HG02798 (cell line): Measurements from ENCODE around the gene ELOB.

Source experiments
- ATAC-seq: cut with Tn5 transposase; IDR thresholded peaks from one replicate; pipeline ENCODE4 v1.9.1; 2021; ENCODE audit warnings: mild to moderate bottlenecking; ENCODE audit not compliant: unreplicated experiment, poor library complexity

Gene ELOB

DNA sequence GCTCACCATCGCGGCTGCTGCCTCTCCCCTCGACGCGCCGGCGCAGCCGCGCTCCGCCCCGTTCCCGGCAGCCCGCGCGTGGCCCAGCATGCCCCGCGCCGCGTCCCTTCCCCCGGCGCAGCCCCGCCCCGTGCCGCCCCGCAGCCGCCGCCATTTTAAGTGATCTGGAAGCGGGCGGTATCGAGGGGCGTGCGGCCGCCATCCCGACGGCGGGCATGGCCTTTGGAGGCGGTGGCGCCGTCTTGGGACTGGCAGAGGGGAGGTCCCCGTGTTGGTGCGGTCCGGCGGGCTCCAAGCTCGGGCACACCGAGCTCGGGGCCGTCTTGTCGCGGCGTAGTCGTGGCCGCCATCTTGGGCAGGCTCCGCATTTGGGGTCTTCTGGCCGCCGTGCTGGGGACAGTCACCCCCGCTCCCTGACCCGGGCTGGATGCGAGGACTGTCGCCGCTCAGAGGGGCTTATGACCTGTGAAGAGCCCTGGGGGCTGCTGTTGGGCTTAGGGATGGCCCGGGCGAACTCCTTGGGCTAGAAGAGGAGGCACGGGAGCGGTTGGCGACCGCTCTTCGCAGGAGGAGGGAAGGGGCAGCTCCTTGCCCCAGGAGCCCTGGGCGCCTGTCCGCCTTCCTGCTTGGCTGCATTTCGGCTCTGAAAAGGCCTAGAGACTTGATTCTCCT is at the start of gene ELOB:
Gene ELOB (minus strand): TSS at position 50 of the 672 bp plus-strand sequence. CDS start 41 bp downstream, at position 9.
- peak; percentile 85 for ATAC-seq

GRCh38 chr16:2825906-2826305 is 48.8 kb upstream of the ELOB start:
- ATAC-seq = no peak

- no peak for ATAC-seq
Measured at GRCh38 chr16:2825049-2825742, 48.1 kb upstream of the ELOB start.

DNA sequence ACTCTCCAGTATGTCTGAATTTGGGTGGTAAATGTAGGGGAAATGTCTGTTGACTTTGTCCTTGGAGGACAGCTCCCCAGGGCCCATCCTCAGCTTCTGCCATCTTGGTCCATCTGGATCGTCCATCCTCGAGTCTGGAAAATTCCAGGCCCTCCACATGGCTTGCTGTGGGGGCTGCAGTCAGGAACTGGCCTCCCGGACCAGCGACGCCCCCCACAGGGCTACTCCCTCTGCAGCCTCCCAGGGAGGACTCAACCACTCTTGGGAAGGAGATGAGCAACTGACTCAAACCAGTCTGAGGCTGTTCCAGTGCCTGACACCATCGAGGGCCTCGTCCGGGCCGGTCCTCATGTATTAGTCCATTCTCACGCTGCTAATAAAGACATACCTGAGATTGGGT is 47.5 kb upstream of the ELOB start:
- no peak for ATAC-seq

DNA sequence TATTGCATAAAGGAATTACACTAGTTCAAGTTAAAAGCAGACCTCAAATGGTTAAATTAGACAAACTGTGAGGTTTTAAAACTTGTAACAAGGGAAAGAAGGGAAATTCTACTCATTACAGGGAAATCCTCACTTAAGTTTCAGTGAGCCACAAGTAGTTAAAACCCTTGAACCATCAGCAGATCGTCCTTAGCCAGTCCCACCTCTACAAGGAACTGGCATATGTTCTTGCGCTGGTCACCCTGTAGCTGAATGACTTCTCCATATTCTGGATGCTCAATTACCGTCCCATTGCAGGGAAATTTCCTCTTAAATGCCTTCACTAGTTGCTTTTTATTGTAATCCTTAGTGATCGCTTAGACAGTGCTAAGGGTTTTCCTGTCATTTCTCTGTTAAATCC is 45.4 kb upstream of the ELOB start:
- ATAC-seq = no peak

GRCh38 chr16:2822158-2822495 is 45.0 kb upstream of the ELOB start:
- ATAC-seq = no peak

DNA sequence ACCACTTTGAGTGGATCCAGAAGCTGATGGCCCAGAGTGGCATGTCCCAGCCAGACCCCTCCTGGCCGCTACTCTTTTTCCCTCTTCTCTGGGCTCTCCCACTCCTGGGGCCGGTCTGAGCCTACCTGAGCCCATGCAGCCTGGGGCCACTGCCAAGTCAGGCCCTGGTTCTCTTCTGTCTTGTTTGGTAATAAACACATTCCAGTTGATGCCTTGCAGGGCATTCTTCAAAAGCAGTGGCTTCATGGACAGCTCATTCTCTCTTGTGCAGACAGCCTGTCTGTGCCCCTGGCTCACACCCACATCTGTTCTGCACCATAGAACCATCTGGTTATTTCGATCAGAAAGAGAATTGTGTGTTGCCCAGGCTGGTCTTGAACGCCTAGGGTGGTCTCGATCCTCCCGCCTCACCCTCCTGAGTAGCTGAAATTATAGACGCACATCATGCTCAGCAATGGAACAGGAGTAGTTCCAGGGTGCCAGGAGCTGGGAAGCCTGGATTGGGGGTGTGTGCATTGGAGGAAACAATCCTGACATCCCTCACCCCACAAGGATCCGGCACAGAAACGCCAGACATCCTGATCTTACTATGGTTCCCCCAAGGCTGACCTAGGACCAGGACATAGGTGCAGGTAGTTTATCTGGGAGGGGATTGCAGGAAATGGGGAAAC is 44.5 kb upstream of the ELOB start:
- ATAC-seq = no peak

DNA sequence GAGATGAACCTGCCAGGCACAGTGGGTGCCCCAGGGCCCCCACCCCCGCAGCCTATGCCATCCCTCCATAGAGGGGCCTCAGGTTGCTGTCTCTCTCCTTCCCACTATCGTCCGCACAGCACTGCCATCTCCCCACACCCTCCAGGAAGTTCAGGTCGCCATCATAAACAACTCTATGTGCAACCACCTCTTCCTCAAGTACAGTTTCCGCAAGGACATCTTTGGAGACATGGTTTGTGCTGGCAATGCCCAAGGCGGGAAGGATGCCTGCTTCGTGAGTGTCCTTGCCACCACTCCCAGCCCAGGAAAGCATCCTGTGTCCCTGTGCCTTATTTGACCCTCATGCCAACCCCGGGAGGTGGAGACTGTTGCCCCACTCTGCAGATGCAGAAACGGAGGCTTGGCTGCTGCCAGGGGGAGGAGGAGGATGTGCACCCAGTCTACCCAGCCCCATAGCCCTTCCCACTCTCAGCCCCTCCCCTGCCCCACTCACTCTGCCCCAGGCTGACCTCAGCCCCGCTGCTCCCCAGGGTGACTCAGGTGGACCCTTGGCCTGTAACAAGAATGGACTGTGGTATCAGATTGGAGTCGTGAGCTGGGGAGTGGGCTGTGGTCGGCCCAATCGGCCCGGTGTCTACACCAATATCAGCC is 43.9 kb upstream of the ELOB start:
- ATAC-seq = no peak

DNA sequence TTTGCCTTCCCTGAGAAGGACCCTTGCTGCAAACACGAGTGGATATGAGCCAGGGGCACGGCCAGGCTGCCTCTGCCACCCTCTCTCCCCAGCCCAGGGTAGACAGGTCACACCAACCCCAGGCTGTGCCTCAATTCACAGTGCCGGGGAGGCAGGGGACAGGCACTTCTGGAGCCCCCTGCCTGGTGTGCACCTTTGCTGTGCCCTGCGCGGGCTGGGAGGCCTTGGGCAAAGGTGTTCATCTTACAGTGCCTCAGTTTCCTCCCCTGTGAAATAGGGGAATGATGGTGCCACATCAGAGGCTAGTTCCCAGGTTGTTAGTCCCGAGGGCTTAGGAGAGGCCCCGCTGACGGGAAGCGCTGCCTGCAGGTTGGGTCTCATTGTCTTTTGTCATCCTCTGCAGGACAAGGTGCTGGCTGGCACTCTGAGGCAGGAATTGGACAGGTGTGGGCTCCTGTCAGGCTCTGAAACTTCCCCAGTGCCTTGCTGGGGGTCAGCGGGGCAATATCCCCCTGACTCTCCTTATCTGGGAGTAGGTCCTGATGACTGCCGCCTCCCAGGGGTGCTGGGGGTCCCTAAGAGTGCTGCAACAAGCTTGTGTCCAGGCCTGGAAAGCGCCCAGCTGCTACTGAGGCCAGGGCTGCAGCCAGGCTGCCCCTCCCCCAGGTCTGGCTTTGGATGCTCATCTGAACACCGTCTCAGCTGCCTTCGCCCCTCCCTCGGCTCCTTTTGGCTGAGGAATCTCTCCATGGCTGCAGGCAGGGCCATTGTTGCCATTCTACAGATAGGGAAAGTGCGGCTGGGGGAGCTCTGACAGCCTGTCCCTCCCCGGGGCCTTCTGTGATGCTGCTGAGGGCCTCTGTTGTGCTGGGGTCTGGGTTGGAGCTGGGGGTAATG is 43.1 kb upstream of the ELOB start:
- no peak for ATAC-seq

DNA sequence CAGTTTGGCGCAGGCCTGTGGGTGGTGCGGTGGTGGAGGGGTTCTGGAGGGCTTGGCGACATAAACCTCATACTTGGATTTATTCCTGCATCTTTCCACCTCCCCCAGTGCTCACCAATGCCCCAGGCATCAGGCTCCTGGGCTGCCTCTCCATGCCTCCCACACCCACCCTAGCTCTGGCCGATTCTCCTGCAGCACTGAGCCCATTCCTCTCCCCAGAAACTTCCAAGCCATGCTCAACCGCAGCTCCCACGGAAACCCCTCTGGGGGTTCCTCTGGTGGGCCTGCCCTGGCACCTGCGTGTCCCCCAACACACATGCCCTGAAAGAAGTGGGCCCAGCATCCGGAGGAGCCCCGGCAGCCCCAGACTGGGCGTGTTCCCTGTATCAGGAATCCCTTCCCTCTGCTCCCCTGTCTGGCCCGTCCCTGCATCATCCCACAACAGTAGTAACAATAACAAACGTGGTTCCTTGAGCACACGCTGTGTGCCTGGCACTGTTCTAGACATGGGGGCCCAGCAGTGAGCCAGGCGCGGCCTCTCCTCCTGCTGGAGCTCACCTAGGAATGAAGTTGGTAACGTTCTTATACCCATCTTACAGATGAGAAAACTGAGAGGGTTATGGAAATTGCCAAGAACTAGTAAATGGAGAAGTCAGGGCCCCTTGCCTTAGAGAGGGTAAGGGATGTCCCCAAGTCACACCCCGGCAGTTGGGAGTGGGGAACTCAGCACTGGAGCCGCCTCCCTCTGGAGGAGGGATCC is 42.3 kb upstream of the ELOB start:
- ATAC-seq = no peak

- no peak for ATAC-seq
Measured at GRCh38 chr16:2818272-2818876, 41.3 kb upstream of the ELOB start.

DNA sequence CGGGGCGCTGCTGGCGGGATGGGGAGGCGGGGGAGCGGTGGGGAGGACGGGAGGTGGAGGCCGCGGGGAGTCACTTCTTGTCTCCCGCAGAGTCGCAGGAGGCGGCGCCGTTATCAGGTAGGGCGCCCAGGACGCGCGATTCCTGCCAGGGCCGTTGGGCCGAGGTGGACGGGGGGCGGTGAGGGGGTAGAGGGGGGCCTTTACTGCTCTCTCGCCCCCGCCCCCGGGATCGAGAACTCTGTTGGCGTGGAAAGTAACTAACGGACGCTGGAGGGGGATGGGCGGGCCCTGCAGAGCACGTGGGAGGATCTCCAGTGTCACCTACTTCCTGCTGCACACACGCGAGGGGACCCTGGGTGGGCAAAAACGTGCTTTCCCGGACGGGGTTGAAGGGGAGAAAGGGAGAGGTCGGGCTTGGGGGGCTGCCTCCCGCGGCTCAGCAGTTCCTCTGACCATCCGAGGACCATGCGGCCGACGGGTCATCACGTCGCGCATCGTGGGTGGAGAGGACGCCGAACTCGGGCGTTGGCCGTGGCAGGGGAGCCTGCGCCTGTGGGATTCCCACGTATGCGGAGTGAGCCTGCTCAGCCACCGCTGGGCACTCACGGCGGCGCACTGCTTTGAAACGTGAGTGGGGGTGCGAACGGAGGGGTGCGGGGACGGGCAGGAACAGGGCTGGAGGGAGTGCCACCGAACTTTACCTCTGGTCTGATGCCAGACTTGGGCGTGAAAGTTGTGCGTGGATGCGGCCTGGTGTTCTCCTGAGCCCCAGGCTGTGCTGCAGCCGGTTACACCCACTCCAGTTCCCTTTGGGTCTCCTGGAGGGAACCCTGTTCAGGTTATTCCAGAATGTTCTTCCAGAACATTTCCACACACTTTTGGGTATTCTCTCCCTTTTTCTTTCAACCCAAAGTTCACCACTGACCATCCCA is 40.5 kb upstream of the ELOB start:
- ATAC-seq = no peak

DNA sequence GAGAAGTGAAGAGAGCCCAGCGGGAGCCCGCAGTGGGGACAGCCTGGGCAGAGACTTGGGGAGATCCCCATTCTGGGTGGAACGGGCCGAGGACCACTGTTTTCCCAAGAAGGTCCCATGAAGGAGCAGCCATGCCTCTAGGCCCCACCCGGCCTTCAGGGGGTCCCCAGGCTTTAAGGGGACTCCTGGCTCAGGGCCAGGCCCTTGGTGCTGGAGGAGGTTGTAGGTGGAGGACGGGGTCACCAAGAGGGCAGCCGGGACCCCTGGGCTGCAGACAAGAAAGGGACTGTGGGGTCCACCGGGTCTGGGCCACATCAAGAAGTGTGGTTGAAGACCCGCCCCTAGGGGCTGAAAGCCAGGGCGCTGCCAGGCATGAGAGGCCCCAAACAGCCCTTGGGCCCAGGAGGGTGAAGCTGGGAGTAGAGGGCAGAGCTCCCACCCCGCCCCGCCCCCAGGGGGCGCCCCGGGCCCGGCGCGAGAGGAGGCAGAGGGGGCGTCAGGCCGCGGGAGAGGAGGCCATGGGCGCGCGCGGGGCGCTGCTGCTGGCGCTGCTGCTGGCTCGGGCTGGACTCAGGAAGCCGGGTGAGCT is 39.8 kb upstream of the ELOB start, which contains the start of gene PRSS21:
Gene PRSS21 (plus strand): TSS at position 487 of the 589 bp plus-strand sequence. CDS start 32 bp downstream, at position 519.
- ATAC-seq = no peak

- no peak for ATAC-seq
Measured at GRCh38 chr16:2815299-2815771, 38.3 kb upstream of the ELOB start.

GRCh38 chr16:2814551-2815298 is 37.6 kb upstream of the ELOB start:
- no peak for ATAC-seq

DNA sequence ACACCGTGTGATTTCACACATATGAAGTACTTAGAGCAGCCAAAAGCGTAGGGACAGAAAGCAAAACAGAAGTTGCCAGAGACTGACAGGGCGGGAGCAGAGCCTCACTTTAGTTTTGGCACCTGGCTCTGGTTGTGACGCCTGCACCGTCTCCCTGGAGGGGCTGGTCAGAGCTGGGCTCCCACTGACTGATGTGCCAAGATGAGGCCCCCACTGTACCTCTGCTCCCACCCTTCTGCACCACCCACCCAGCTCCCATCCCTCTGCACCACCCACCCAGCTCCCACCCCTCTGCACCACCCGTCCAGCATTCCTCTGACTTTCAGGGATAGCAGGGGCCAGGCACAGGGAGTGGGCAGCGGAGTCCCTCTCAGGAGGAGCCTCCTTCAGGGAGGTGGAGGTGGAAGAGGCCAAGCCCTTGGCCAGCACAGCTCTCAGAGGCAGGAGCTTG is 36.7 kb upstream of the ELOB start:
- no peak for ATAC-seq
